C1 segment of cervical spinal cord (tissue), 14 donors: ENCODE measurements around the gene BTNL3.
"Not testable (repeated sequence)": the region's sequence is repeated elsewhere in the genome, so short reads cannot be mapped to it uniquely, and the experiment has no call there.

ENCODE experiments used
- DNase-seq, 14 donors: peaks; one replicate each; lab custom pipeline; 2025; lab: John Stamatoyannopoulos, UW

The BTNL3 gene

GRCh38 chr5:180988592-180988991 is at the start of gene BTNL3:
Gene BTNL3, plus strand, starts transcription at chr5:180988846. Its CDS starts 183 bp downstream, at chr5:180989029.
- DNase-seq = no peak

DNA sequence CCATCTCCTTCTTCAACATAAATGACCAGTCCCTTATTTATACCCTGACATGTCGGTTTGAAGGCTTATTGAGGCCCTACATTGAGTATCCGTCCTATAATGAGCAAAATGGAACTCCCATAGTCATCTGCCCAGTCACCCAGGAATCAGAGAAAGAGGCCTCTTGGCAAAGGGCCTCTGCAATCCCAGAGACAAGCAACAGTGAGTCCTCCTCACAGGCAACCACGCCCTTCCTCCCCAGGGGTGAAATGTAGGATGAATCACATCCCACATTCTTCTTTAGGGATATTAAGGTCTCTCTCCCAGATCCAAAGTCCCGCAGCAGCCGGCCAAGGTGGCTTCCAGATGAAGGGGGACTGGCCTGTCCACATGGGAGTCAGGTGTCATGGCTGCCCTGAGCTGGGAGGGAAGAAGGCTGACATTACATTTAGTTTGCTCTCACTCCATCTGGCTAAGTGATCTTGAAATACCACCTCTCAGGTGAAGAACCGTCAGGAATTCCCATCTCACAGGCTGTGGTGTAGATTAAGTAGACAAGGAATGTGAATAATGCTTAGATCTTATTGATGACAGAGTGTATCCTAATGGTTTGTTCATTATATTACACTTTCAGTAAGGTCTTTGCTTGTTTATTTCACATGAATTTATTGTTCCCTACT is 38.2 kb upstream of the BTNL3 start:
- DNase-seq = no peak

DNA sequence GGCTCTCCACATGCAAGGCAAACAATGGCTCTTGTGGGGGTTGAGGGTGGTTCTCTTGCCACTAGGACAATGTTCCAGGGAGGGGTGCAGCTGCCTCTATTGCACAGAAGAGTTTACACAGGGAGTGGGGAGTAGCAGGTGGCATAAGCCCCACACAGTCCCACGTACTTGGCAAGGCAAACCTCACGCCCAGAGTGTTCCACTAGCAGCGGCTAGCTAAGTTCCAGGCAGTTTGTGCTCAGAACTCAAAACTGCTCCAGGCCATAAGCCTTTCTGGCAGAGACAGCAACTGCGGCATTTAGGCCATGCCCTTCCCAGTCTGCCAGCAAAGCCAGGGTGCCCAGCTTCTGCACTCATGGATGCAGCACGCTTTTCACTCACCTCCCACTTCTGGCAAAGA is 29.0 kb upstream of the BTNL3 start:
- no peak for DNase-seq

DNA sequence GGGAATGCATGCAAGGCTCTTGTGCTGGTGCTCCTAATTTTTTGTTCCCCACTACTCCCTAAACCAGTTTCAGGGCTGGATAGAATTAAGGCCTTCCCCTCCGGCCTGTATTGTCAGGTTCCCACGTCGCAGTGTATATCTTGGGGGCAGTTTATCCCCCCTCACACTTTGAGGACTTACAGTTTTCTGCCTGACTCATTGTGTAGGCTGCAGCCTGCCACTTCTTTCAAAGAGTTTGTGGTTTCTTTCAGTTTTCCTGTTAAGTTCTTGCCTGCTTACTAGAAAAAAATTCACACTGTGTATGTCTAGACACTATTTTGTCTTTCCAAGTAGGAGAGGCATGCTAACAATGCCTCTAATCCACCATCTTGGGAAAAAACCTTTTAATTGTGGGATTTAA is 28.4 kb upstream of the BTNL3 start:
- no peak for DNase-seq

DNA sequence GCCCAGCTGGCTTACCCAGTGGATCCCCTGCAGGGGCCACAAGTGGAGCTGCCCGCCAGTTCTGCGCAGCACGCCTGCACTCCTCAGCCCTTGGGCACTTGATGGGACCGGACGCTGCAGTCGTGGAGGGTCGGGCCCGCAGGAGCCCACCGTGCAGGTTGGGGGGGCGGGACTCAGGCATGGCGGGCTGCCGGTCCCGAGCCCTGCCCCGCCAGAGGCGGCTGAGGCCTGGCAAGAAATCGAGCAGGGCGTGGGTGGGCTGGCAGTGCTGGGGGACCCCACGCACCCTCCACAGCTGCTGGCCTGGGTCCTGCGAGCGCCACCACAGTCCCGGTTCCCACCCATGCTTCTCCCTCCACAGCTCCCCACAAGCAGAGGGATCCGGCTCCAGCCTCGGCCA is 19.2 kb upstream of the BTNL3 start:
- no peak for DNase-seq

DNA sequence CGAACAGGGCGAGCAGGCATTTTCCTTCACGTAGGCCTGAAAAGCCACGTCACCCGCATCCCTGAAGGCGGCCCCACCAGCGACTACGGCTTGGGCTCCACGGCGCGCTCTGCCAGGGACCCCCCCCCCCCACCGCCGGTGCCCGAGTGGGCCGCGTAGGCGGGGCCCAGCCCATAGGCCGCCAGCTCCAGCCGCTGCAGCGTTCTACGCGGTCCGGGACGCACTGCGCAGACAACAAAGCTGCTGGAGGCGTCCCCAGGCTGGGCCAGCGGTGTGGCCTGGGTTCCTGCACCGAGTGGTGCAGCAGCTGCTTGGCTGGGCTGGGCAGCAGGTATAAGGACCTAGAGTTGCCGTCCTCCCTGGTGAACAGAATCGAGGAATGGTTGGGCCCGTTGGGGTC is 18.3 kb upstream of the BTNL3 start:
- DNase-seq = no peak

- no peak for DNase-seq
Measured at GRCh38 chr5:180970875-180971274, 17.8 kb upstream of the BTNL3 start.

GRCh38 chr5:180974612-180975315 is 13.9 kb upstream of the BTNL3 start:
- no peak for DNase-seq

DNA sequence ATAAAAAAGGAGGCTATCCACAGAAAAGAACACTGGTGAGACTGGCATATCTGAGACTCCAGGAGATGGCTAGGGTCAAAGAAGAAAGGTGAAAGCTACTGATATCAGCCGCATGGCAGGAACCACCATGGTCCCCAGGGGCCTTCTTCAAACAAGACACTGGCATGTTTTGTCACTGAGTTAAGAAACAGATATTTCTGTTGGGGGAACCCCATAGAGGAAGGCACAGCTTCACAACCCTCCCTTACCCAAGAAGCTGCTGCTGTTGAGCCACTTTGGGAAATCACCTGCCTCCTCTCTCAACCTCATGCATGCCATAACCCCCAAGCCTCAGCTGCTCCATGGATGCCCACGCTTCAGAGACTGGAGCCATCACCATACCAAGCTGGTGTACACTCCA is 13.3 kb upstream of the BTNL3 start:
- DNase-seq = no peak

GRCh38 chr5:180976518-180976917 is 12.1 kb upstream of the BTNL3 start:
- DNase-seq = no peak

DNA sequence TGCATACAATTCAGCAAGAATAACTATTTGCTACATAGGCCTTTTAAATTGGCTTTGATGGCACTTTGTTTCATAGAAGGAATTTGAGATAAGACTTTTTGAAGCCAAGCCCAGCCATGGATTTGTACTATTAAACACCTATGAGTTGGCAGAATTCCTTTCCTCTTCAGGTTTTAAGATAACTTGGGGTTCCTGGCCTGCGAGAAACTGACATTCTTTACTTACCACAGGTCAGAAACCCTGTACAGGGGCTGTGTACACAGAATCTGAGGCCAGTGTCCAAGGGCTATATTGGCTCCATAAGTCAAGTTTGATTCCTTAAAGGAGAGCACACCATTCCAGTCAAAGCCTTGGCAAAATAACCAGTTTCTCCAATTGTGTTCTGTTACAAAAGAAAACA is 10.8 kb upstream of the BTNL3 start:
- no peak for DNase-seq

DNA sequence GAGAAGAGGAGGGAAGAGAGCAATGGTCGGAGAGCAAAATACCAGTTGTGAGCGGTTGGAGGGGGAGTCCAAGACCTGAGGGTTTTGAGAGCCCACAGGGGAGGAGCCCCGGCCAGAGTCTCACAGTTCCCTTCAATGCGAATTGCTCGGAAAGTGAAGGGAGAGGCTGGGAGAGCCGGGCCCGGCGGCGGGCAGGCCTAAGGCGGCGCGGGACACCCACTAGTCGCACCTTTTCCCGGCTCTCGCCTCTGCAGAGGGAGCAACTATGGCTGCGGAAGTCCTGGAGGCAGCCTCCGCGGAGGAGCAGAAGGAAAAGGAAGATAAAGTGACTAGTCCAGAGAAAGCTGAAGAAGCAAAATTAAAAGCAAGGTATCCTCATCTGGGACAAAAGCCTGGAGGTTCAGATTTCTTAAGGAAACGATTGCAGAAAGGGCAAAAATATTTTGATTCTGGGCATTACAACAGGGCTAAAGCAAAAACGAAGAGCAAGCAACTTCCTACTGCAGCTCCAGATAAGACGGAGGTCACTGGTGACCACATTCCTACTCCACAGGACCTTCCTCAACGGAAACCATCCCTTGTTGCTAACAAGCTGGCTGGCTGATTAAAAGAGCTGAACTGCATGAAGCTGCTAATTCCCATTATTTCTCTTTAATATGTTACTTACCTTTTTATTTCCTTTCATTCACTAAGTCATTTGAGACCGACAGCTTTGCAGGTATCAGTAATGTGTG is 6.5 kb upstream of the BTNL3 start:
- DNase-seq = no peak

- no peak for DNase-seq
Measured at GRCh38 chr5:180988016-180988415, 630 bp upstream of the BTNL3 start.

GRCh38 chr5:180990086-180990881 is 1.6 kb downstream of the BTNL3 start:
- no peak for DNase-seq

DNA sequence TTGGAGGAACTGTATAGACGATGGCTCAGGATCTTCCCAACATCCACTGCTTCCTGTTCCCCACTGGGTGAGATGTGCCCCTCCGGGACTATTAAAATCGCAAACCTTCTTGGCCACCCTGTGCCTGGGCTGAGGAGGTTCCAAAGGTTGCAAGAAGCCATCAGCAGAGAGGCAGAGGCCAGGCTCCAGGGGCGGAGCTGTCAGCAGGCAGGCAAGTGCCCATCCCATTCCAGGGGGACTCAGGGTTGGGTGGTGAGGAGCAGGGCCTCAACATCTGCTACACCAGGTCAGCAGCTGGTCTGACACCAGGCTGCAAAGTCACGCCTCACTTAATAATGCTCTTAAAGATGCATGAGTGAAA is 2.2 kb downstream of the BTNL3 start:
- DNase-seq = no peak

GRCh38 chr5:181001947-181002346 is 13.3 kb downstream of the BTNL3 start:
- no peak for DNase-seq

GRCh38 chr5:181005791-181006190 is 17.1 kb downstream of the BTNL3 start:
- no peak for DNase-seq

- no peak for DNase-seq
Measured at GRCh38 chr5:181008136-181008535, 19.5 kb downstream of the BTNL3 start.

DNA sequence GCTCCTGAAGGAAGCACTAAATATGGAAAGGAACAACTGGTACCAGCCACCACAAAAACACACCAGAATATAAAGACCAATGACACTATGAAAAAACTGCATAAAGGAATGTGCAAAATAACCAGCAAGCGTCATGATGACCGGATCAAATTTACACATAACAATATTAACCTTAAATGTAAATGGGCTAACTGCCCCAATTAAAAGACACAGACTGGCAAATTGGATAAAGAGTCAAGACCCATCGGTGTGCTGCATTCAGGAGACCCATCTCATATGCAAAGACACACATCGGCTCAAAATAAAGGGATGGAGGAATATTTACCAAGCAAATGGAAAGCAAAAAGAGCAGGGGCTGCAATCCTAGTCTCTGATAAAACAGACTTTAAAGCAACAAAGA is 21.4 kb downstream of the BTNL3 start:
- DNase-seq = not testable (repeated sequence)

GRCh38 chr5:181014654-181015053 is 26.0 kb downstream of the BTNL3 start:
- not testable (repeated sequence) for DNase-seq

DNA sequence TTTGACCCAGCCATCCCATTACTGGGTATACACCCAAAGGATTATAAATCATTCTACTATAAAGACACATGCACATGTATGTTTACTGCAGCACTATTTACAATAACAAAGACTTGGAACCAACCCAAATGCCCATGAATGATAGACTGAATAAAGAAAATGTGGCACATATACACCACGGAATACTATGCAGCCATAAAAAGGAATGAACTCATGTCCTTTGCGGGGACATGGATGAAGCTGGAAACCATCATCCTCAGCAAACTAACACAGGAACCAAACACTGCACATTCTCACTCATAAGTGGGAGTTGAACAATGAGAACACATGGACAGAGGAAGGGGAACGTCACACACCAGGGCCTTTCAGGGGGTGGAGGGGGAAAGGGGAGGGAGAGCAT is 28.8 kb downstream of the BTNL3 start:
- not testable (repeated sequence) for DNase-seq

DNA sequence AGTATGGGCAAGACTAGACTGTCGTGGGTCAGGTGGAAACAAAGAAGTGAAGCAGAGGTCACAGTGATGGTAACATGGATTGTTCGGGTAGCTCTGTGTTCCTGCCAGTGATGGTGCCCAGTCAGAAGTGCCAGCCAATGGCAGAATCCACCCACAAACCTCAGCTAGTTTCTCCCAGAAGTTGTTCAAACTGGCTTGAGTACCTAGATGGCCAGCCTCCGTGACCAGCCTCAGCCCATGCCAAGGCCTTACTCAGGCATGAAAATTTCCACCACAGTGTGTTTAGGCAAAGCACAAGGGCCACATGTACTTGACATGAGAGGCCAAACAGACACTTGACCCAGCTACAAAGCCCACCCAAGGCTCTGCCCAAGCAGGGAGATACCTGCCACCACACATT is 32.0 kb downstream of the BTNL3 start:
- no peak for DNase-seq
